GM19468 (cell line): ENCODE data around the gene SRCIN1.

Experiments used
- ATAC-seq: cut with Tn5 transposase; IDR thresholded peaks from one replicate; pipeline ENCODE4 v1.9.1; 2021; ENCODE audit warnings: mild to moderate bottlenecking, moderate library complexity, moderate number of reproducible peaks; ENCODE audit not compliant: unreplicated experiment; ENCODE audit errors: extremely low read depth

Gene SRCIN1

GRCh38 chr17:38600906-38601305, 4.8 kb downstream of the SRCIN1 start:
- no peak for ATAC-seq

GRCh38 chr17:38600416-38600815, 5.3 kb downstream of the SRCIN1 start:
- ATAC-seq, result no peak

GRCh38 chr17:38599398-38599856, 6.3 kb downstream of the SRCIN1 start:
- no peak for ATAC-seq

- no peak for ATAC-seq
Measured at GRCh38 chr17:38598995-38599394, 6.8 kb downstream of the SRCIN1 start.

DNA sequence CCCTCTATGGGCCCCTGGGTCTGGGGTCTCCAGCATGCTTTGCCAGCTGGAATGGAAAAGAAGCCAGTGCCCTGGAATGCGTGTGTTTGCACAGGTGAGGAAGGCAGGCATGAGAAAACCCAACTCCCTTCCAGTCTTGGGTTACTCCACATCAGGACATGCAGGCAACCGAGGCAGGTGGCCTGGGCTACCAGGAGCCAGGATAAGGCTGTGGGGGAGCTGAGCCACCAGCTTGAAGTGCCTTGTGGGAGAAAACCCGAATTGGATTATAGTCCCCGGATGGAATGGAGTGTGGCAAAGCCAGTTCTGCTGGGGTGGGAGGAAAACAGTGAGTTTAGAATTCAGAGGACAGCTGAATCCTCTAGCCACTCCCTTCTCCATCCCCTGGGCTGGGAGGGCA, 7.2 kb downstream of the SRCIN1 start:
- ATAC-seq, result no peak

GRCh38 chr17:38597375-38597774, 8.4 kb downstream of the SRCIN1 start:
- ATAC-seq, result no peak

DNA sequence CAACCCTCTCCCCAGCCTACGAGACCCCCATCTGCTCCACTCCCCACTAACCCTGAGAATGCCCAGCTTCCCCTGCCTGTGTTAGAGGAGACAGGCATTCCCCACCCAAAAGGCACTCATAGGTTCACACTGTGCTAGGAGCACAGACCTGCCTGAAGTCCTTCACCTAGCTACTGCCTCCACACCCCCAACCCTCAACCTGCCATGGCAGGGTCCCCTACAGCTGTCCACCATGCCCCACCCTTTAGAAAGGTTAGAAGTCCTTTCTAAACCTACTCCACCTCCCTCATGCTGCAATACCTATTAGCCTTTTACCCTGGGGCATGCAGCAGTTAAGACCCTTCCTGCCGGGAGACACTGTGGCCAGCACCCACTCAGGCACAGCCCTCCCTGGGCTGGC, 9.1 kb downstream of the SRCIN1 start:
- ATAC-seq, result no peak

DNA sequence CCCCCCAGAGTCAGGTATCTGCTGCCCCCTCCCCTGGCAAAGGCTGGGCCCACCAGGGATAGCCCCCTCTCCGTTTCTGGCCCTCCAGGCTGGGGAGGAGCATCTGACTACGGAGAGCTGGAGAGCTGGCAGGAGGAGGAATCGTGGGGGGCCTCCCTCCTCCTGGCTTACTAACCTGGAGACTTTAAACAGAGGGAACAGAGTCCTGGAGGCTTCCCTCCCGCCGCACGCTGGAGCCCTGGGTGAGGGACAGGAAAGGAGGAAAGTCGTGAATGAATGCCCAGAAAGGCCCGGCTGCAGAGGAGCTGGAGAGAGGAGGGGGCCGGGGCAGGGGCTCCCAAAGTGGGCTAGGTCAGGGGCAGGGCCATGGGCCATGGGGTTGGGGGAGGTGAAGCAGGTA, 9.9 kb downstream of the SRCIN1 start:
- ATAC-seq, result no peak

- ATAC-seq, result no peak
Measured at GRCh38 chr17:38594152-38594551, 11.6 kb downstream of the SRCIN1 start.

DNA sequence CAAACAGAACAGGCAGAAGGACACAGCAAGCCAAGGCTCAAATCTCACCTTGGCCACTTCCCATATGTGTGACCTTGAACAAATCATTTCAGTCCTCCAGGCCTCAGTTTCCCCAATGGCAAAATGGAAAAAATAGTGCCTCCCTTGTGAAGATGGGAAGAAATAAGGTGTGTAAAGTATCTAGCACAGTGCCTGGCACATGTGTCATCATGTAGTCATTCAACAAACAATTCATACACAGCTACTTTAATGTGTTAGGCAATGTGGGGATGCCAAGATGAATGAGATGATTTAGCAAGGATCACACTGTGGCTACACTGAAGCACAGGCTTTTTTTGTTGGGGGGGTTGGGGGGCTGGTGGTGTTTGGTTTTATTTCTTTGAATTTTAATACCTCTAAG, 13.3 kb downstream of the SRCIN1 start:
- no peak for ATAC-seq

DNA sequence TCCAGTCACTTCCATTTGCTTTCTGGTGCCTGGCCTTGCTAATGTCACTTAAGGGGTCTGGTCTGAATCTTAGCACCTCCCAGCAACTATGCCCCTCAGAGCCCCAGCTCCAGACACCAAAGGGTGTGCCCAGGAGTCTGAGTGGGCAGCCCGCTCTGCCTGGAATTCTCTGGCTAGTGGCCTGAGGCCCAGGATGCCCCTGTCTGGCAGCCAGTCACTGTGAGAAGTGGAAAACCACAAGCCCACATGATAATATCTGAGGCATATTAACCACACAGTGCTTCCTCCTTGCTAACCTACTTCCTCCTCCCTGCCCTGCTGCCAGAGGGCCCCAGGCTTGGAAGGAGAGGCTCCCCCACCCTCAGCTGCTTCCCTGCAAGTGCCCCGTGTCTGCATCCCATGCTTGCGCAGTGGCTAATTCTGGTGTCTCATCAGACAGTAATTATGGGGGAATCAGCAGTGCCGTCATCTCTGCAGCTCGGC, 14.0 kb downstream of the SRCIN1 start:
- no peak for ATAC-seq

DNA sequence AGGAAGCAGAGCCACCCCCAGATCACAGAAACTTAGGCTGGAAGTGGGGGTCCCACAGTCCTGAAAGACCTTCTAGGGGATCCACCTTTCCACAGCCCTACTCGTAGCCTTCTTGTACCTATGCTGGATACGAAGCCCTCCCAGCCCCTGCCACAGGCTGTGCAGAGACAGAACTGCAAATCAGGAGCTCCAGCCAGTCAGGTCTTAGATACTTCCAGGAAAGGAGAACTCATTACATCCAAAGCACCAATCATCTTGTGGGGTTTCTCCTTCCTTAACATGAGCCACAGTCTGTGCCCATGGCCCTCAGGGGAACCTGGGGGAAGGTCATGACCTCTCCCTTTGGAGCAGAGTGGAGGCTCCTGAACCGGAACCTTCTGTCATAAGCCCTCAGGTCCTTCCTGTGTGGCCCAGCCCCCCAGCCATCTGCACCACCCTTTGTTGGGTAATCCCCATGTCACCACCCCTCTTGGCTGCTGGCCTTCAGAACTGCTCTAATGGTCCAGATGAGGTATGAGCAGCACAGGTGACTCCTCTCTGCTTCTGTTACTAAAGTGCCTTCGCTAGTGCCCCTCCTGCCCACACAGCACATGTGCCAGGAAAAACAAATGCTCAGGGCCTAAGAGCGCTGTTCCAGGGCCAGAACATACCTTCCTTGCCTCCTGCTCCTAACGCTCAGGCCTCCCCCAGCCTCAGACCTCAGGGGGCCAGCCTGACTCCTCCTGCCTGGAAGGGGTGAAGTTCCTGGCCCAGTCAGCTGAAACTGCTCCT, 14.6 kb downstream of the SRCIN1 start:
- ATAC-seq, result no peak

- ATAC-seq, result no peak
Measured at GRCh38 chr17:38589462-38590114, 16.2 kb downstream of the SRCIN1 start.

GRCh38 chr17:38588788-38589174, 17.0 kb downstream of the SRCIN1 start:
- no peak for ATAC-seq

DNA sequence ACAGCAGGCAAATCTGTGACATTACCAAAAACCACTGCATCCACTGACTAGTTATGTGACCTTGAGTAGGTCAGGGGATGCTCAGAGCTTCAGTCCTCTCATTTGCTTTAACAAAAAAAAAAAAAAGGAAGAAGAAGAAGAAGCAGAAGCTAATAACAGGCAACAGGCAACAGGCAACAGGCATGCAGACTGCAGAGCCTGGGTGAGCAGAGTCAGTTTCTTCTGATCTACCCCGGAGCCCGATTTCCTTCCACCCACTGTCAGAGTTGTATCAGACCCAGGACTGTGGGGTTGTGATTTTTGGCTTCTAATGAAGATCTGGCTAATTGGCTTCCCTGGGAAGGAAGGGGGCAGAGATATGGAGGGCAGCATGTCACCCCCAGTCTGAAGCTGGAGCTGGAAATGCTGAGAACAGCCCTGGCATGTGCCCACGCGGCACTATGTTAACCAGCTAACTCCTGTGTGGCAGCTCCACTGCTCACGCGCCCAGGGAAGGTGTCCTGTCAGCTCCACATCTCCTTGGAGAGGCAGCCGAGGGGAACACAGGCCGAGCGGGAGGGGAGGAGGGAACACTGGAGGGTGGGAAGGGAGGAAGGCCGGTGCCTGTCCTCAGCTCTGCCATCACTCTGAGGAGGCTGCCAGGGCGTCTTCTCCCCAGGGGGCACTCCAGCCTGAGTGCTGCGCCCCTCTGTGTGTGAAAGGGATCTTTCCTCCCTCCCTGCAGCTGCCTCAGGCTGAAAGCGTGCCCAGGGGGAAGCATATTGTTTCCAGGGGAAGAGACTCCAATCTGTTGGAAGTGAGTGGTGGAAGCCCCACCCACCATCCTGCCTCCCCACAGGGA, 17.6 kb downstream of the SRCIN1 start:
- no peak for ATAC-seq

DNA sequence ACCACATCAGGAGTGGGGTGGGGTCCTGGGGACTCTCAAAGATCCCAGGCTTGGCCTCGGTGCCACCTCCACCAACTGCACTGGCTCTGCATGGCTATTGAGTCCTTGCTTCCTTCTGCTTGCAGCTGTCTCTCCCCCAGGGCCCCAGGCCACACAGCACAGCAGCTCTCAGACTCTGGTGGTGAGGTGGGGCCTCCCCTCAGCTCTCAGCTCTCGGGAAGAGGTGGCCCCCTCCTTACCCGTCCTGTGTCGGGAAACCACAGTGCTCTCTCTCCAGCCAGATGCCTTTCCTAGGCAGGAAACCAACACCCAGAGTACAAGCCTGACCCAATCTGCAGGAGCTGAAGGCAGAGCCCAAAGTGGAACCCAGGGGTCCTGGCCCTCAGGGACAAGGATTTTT, 18.5 kb downstream of the SRCIN1 start:
- ATAC-seq, result no peak

DNA sequence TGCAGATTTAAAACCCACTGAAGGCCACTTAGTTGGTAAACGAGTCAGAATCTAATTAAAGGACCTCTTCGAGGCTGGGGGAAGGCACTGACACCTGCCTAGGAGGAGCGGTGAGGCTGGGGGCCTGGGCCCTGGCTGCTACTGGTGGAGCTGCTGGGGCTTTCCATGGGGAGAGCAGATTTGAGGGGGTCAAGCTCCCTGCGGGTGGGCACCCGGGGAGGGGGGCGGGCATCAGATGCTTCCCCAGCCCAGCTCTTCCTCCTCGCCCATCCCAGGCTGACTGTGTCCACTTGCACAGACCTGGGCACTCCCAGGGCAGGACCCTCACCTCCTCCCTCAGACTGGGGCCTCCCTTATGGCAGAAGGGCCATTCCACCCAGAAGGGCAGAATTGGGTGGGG, 19.0 kb downstream of the SRCIN1 start:
- no peak for ATAC-seq

DNA sequence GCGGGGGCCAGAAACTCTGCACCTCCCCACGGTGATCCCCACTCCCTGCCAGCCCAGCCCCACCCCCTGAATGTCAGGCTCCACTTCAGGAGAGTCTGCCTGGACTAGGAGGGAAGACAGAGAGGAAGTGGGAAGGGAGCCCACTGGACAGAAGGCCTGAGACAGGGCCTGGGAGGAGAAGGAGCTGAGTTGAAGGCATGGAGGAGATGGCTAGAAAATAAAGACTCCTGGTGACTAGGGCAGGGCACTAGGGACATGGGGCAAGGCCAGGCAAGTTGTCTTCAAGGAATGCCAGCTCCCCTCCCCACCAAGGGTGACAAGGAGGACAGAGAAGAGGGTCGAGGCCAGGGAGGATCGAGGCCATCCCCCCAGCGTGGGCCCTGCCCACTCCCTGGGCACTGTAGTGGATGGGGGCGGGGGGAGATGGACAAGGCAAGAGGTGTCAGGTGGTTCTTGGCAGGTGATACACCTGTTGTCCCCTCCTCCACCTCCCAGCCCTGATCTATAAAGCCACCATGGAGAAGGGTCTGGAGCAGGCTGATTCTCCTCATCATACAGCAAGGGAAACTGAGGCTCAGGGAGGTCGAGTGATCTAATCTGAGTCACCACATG, 19.7 kb downstream of the SRCIN1 start:
- no peak for ATAC-seq

DNA sequence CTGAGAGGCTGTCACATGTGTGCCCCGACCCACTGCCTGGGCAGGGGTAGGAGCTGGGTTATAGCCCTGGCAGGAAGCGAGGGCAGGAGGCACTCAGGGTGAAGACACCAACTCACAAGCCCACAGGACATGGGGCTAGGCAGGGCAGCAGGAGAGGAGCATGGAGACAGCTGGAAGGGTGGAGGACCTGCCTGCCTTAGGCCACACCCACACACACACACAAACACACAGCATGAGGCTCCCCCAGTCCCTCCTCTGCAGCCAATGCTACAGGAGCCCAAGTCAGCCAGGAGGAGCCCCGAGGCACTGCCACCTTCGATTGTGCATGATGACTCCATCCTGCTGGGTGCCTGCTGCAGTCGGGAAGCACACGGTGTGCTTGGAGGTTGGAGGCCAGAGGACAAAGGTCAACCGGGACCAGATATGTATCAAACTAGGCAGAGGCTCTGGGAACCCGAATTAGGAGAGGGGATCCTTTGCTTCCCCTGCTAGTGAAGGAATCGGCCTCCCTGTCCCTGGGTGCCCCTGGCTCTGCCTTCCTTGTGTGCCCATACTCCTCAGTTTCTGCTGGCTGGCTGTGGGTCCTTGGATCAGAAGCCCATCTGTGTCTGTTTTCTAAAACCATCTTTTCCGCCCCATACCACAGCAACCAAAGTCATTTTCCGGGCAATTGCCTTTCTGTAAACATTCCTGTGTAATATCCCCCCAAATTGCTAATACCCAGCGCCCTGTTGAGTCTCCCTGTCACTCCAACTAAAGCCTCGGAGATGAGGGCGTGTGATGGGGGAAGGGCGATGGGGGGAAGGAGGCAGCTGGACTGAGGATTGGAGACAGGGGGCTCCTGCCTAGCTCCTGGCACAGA, 20.5 kb downstream of the SRCIN1 start:
- no peak for ATAC-seq
